Keratinocyte (primary cell): Measurements from ENCODE around the gene MIR17HG. TPM values are rescaled to one million over a fixed set of nuclear protein-coding genes. Genes with fewer than 3 reads are reported as not detected.

Experiments
- DNase-seq: peaks from one replicate; pipeline ENCODE4 v3.0.0-alpha.2; 2011; ENCODE audit warnings: low read depth, missing footprints, low spot score
- FAIRE-seq: peaks from 2 replicates; lab custom pipeline; 2011; peaks lifted over from hg19 to GRCh38; lab: Jason Lieb, UNC
- H2AFZ ChIP-seq: 2 replicates; pipeline ENCODE4 v1.6.0; 2012; ENCODE audit warnings: low read length, control low read depth, inconsistent platforms; ENCODE audit not compliant: control insufficient read depth
- H3K27ac ChIP-seq: 2 replicates; pipeline ENCODE4 v1.5.1; 2011; ENCODE audit warnings: low read length; ENCODE audit not compliant: control insufficient read depth, insufficient read depth
- H3K27me3 ChIP-seq: 3 replicates; pipeline ENCODE4 v1.6.0; 2011; ENCODE audit warnings: low read length; ENCODE audit not compliant: control insufficient read depth, insufficient read depth; ENCODE audit errors: extremely low read depth
- H3K36me3 ChIP-seq, 2 experiments: 2 replicates in 1 of 2; 3 replicates in 1 of 2; pipeline ENCODE4 v1.5.1; 2011; ENCODE audit warnings: low read length in 2 of 2, mild to moderate bottlenecking in 1 of 2; ENCODE audit not compliant: control insufficient read depth in 2 of 2, insufficient read depth in 2 of 2; ENCODE audit errors: extremely low read depth in 1 of 2
- H3K4me1 ChIP-seq: 3 replicates; pipeline ENCODE4 v1.5.1; 2011; ENCODE audit warnings: low read length; ENCODE audit not compliant: control insufficient read depth, insufficient read depth; ENCODE audit errors: extremely low read depth
- H3K4me2 ChIP-seq: 3 replicates; pipeline ENCODE4 v1.6.0; 2011; ENCODE audit warnings: low read depth, low read length; ENCODE audit not compliant: control insufficient read depth, insufficient read depth; ENCODE audit errors: extremely low read depth
- H3K4me3 ChIP-seq, 3 experiments: fragments of 200-600 bp in 1 of 3; sonication (generic) in 1 of 3; 2 replicates in 2 of 3; 3 replicates in 1 of 3; pipeline ENCODE4 v1.5.1; 2011 to 2016; ENCODE audit warnings: low read length in 3 of 3, mild to moderate bottlenecking in 3 of 3, control low read depth in 2 of 3, inconsistent platforms in 1 of 3, low read depth in 1 of 3, mixed read lengths in 1 of 3, mixed run types in 1 of 3, moderate library complexity in 1 of 3; ENCODE audit not compliant: control insufficient read depth in 2 of 3, insufficient read depth in 2 of 3; ENCODE audit errors: extremely low read depth in 1 of 3
- H3K79me2 ChIP-seq: 2 replicates; pipeline ENCODE4 v1.6.0; 2012; ENCODE audit warnings: low read length; ENCODE audit not compliant: control insufficient read depth, insufficient read depth
- H3K9ac ChIP-seq: 3 replicates; pipeline ENCODE4 v1.6.0; 2011; ENCODE audit warnings: low read length; ENCODE audit not compliant: control insufficient read depth, insufficient read depth; ENCODE audit errors: extremely low read depth
- H3K9me1 ChIP-seq: 3 replicates; pipeline ENCODE4 v1.6.0; 2011; ENCODE audit warnings: low read length; ENCODE audit not compliant: control insufficient read depth, insufficient read depth; ENCODE audit errors: extremely low read depth
- H3K9me3 ChIP-seq: 2 replicates; pipeline ENCODE4 v1.5.1; 2012; ENCODE audit warnings: low read depth, low read length; ENCODE audit not compliant: control insufficient read depth
- H4K20me1 ChIP-seq: 3 replicates; pipeline ENCODE4 v1.6.0; 2011; ENCODE audit warnings: low read length; ENCODE audit not compliant: control insufficient read depth, insufficient read depth; ENCODE audit errors: extremely low read depth
- CTCF ChIP-seq, 3 experiments: IDR thresholded peaks in 1 of 3; conservative IDR thresholded peaks in 1 of 3; optimal IDR thresholded peaks in 1 of 3; 2 replicates in 2 of 3; 3 replicates in 1 of 3; pipeline versions ENCODE3 to v1.5.1; 2011; ENCODE audit warnings: low read length in 3 of 3, mild to moderate bottlenecking in 3 of 3, moderate library complexity in 2 of 3, control low read depth in 1 of 3, inconsistent platforms in 1 of 3; ENCODE audit not compliant: insufficient read depth in 2 of 3; ENCODE audit errors: extremely low read depth in 1 of 3
- EZH2 ChIP-seq: IDR thresholded peaks from one replicate; pipeline ENCODE4 v1.6.1; 2012; ENCODE audit warnings: inconsistent platforms, mild to moderate bottlenecking, low read length, moderate library complexity
- dilution Hi-C: fragments of 300-500 bp; cut with MboI; formaldehyde crosslinking; loops from one replicate; pipeline ENCODE4 v1.7.0; 2020; ENCODE audit warnings: low sequenced_read_pairs; ENCODE audit not compliant: extremely low pct_ligation_motif_present
- polyA plus RNA-seq, 5 experiments: library from polyadenylated mRNA; depleted of rRNA in 3 of 5; stranded (reverse) in 3 of 5; stranded (forward) in 1 of 5; unstranded in 1 of 5; fragments of >200 nt; gene quantifications; 1 replicate in 1 of 5; 2 replicates in 3 of 5; 3 replicates in 1 of 5; pipeline versions ENCODE4 v1.2.1 to v1.2.3, GENCODE V29; 2011 to 2012; ENCODE audit warnings: missing spikeins in 2 of 5, low read depth in 1 of 5, low replicate concordance in 1 of 5

Gene MIR17HG
- polyA plus RNA-seq, 1 donor (not counting 4 experiments of a cell fraction or from before 2014, with no cell fraction given), result 2.9 TPM

DNA sequence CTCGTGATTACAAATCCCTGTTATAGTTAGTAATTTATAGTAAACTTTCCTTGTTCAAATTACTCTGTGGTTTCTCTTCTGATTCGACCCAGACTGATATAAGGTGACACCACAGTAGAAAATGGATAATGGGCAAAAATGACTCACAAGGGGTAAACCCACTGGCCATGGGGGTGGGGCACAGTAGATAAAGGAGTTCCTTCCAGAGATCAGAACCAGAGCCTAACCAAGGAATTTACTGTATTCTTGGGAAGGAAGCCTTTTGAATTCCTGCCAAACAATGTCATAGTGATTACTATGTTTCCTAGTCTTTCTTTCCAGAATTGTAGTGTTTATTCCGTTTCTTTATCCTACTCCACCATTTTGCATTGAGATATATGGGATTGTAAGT, 21.9 kb downstream of the MIR17HG start:
- Histone ChIP-seq H3K27ac (no peak overlapping the region), H4K20me1 (no peaks in the 10 kb centered on the region), H2AFZ (no peak overlapping the region), H3K9ac (no peak overlapping the region), H3K4me1 (peaks cover 9% of the 10 kb centered on the region), H3K4me3 (no peak overlapping the region), H3K9me3 (no peaks in the 10 kb centered on the region), H3K27me3 (no peaks in the 10 kb centered on the region), H3K4me2 (no peak overlapping the region), H3K36me3 (no peaks in the 10 kb centered on the region), H3K9me1 (no peaks in the 10 kb centered on the region), H3K79me2 (no peaks in the 10 kb centered on the region)
- FAIRE-seq (no peak), DNase-seq (no peak)
- TF ChIP-seq EZH2 (no peak), CTCF (optimal IDR thresholded peaks at IDR 0.05 in 1 of 3, IDR thresholded peaks at IDR 0.05 in 1 of 3, conservative IDR thresholded peaks at IDR 0.05 in 1 of 3; ENCODE audit: extremely low read depth in 1 of 3, insufficient read depth in 2 of 3, low read length in 3 of 3) (no peak)
- dilution Hi-C loops, result no loop called here

GRCh38 chr13:91370501-91370900, 23.0 kb downstream of the MIR17HG start:
- H3K9me1 ChIP-seq, result no peaks in the 10 kb centered on the region
- H3K79me2 ChIP-seq, result no peaks in the 10 kb centered on the region
- H3K36me3 ChIP-seq, result no peaks in the 10 kb centered on the region
- no peaks in the 10 kb centered on the region for H3K27me3 ChIP-seq
- no peak overlapping the region for H3K27ac ChIP-seq
- H3K9ac ChIP-seq, result no peak overlapping the region
- TF ChIP-seq EZH2 (no peak), CTCF (optimal IDR thresholded peaks at IDR 0.05 in 1 of 3, IDR thresholded peaks at IDR 0.05 in 1 of 3, conservative IDR thresholded peaks at IDR 0.05 in 1 of 3; ENCODE audit: extremely low read depth in 1 of 3, insufficient read depth in 2 of 3, low read length in 3 of 3) (no peak)
- no peak overlapping the region for H2AFZ ChIP-seq
- DNase-seq (no peak), FAIRE-seq (no peak)
- H3K4me2 ChIP-seq, result no peak overlapping the region
- dilution Hi-C loops, result no loop called here
- no peaks in the 10 kb centered on the region for H3K9me3 ChIP-seq
- no peak overlapping the region for H3K4me3 ChIP-seq
- H3K4me1 ChIP-seq, result peaks cover 9% of the 10 kb centered on the region
- H4K20me1 ChIP-seq, result no peaks in the 10 kb centered on the region
